ENCODE data around the gene KRTAP4-8.
"Not testable (repeated sequence)": the region's sequence is repeated elsewhere in the genome, so short reads cannot be mapped to it uniquely, and the experiment has no call there.

The KRTAP4-8 gene

DNA sequence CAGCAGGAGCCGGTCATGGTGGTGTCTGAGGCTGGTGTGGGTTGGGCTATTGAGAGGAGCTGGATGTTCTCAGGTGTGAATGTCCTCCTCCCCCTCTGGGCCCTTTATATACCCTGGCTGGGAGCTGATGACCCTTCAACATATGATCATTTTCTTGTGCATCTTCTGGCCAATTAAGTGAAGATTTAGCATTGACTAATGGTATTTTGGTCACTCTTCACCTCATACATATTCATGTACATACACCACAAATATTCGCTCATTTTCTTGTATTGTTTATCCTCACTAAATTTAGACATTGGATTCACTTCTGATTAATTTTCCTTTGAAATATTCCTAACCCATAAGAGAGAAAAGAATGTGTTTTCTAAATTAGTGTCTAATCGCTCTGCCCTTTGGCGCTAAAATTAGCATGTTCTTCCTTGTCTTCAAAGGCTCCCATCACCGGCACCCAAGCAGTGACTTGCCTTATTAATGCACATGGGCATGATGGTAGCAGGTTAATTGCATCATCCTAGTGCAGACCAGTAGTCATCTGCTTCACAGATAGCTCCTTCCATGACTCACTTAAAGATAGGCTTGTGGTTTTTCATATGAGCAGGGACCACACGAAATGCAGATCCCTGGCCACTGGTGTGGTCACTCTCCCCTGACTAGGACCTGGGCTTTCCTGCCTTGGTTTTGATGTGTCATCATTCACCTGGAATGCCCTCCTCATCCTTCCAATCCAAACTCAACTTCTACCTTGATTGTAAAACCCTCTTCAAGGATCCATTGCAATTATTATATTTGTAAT lies 31.9 kb downstream of the KRTAP4-8 start, which contains the start of gene KRTAP2-4:
KRTAP2-4 (minus strand) TSS at position 51 of the 796 bp plus-strand sequence; CDS start at position 17, 34 bp downstream.
- Histone ChIP-seq H3K36me3 (ENCODE audit: insufficient read depth, low read length) (no peaks in the 10 kb centered on the region), H3K27me3 (ENCODE audit: insufficient read depth, low read length, poor library complexity, severe bottlenecking) (no peaks in the 10 kb centered on the region)

DNA sequence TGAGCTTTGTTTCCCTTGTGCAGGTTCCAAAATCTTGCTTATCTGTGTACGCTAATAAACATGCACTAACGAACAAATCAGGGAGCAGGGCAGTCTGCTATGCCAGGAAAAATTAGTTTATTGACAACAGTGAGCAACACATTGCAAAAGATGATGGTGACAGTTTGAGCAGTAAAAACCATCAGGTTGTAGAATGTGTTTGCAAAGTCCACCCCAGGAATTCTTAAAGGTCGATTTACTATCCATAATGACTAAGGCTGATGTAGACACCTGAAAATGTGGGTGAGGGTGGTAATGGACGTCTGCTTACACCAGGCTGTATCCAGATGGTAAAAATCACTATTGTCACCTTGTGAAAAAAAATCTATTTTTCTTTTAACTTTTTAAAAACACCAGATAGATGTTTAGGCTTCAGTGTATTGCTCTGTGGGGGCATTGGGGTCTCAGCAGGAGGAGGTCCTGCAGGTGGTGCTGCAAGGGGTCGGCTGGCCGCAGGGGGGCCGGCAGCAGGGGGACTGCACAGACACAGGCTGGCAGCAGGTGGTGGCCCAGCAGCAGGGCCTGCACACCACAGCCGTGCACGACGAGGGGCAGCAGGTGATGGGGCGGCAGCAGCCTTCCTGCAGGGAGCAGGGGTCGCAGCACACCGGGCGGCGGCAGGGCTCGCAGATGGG lies 32.8 kb downstream of the KRTAP4-8 start:
- not testable (repeated sequence) for H3K36me3 ChIP-seq (ENCODE audit: insufficient read depth, low read length); H3F3A ChIP-seq (ENCODE audit: low read depth); H3K4me2 ChIP-seq (ENCODE audit: low read depth, low read length, poor library complexity, severe bottlenecking); H3K9me3 ChIP-seq (ENCODE audit: insufficient read depth, low read depth, low read length); H3K9ac ChIP-seq (ENCODE audit: low read depth, low read length, poor library complexity, severe bottlenecking); H4K20me1 ChIP-seq (ENCODE audit: insufficient read depth, low read length, poor library complexity, severe bottlenecking); H3K79me2 ChIP-seq (ENCODE audit: insufficient read depth, low read length); H2AFZ ChIP-seq (ENCODE audit: low read length); H3K4me3 ChIP-seq (ENCODE audit: low read length, poor library complexity, severe bottlenecking); H3K27me3 ChIP-seq (ENCODE audit: insufficient read depth, low read length, poor library complexity, severe bottlenecking); H3K4me1 ChIP-seq (ENCODE audit: insufficient read depth, low read length, poor library complexity, severe bottlenecking); H3K9me2 ChIP-seq (replicated peaks; ENCODE audit: low read depth, low read length)

More for the DNA sequence above, 31.9 kb downstream of the KRTAP4-8 start, which contains the start of gene KRTAP2-4:
- Histone ChIP-seq H4K20me1 (ENCODE audit: insufficient read depth, low read length, poor library complexity, severe bottlenecking) (no peaks in the 10 kb centered on the region), H3K4me2 (ENCODE audit: low read depth, low read length, poor library complexity, severe bottlenecking) (no peak within 1 kb of the TSS), H3K79me2 (ENCODE audit: insufficient read depth, low read length) (no peaks in the 10 kb centered on the region), H2AFZ (ENCODE audit: low read length) (no peak within 1 kb of the TSS), H3F3A (ENCODE audit: low read depth) (no peaks in the 10 kb centered on the region), H3K9me2 (replicated peaks; ENCODE audit: low read depth, low read length) (no peaks in the 10 kb centered on the region), H3K9me3 (ENCODE audit: insufficient read depth, low read depth, low read length) (no peaks in the 10 kb centered on the region), H3K4me3 (ENCODE audit: low read length, poor library complexity, severe bottlenecking) (no peak within 1 kb of the TSS), H3K4me1 (ENCODE audit: insufficient read depth, low read length, poor library complexity, severe bottlenecking) (peaks cover 8% of the 10 kb centered on the region), H3K9ac (ENCODE audit: low read depth, low read length, poor library complexity, severe bottlenecking) (no peak within 1 kb of the TSS)
- TF ChIP-seq, protein P1, sequence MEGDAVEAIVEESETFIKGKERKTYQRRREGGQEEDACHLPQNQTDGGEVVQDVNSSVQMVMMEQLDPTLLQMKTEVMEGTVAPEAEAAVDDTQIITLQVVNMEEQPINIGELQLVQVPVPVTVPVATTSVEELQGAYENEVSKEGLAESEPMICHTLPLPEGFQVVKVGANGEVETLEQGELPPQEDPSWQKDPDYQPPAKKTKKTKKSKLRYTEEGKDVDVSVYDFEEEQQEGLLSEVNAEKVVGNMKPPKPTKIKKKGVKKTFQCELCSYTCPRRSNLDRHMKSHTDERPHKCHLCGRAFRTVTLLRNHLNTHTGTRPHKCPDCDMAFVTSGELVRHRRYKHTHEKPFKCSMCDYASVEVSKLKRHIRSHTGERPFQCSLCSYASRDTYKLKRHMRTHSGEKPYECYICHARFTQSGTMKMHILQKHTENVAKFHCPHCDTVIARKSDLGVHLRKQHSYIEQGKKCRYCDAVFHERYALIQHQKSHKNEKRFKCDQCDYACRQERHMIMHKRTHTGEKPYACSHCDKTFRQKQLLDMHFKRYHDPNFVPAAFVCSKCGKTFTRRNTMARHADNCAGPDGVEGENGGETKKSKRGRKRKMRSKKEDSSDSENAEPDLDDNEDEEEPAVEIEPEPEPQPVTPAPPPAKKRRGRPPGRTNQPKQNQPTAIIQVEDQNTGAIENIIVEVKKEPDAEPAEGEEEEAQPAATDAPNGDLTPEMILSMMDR (conservative IDR thresholded peaks at IDR 0.05; ENCODE audit: low read length): no peak
- TF ChIP-seq EZH2phosphoT487 (IDR thresholded peaks at IDR 0.05; ENCODE audit: borderline replicate concordance): no peak

DNA sequence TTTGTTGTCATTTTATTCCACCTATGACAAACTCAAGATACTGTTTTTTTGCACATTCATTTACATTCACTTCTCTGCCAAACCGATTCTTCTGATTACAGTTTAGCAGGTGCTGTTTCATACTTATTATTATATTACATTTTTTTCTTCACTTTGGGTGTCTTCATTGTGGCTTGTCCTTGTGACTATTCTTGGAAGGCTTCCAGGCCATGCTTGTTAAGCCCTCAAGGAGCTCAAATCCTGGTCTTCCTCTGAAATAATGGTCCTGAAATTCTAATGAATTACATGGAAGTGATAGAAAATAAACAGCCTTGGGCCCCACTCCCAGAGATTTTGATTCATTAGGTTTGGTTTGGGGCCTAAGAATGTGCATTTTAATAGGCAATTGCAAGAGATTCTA lies 33.6 kb downstream of the KRTAP4-8 start:
- Histone ChIP-seq H3F3A (ENCODE audit: low read depth) (no peaks in the 10 kb centered on the region), H3K36me3 (ENCODE audit: insufficient read depth, low read length) (no peaks in the 10 kb centered on the region), H3K4me3 (ENCODE audit: low read length, poor library complexity, severe bottlenecking) (no peak overlapping the region), H4K20me1 (ENCODE audit: insufficient read depth, low read length, poor library complexity, severe bottlenecking) (no peaks in the 10 kb centered on the region), H3K27me3 (ENCODE audit: insufficient read depth, low read length, poor library complexity, severe bottlenecking) (no peaks in the 10 kb centered on the region), H3K9me3 (ENCODE audit: insufficient read depth, low read depth, low read length) (no peaks in the 10 kb centered on the region), H3K4me1 (ENCODE audit: insufficient read depth, low read length, poor library complexity, severe bottlenecking) (peaks cover 4% of the 10 kb centered on the region), H3K9me2 (replicated peaks; ENCODE audit: low read depth, low read length) (no peaks in the 10 kb centered on the region), H3K79me2 (ENCODE audit: insufficient read depth, low read length) (no peaks in the 10 kb centered on the region), H3K4me2 (ENCODE audit: low read depth, low read length, poor library complexity, severe bottlenecking) (no peak overlapping the region), H2AFZ (ENCODE audit: low read length) (no peak overlapping the region), H3K9ac (ENCODE audit: low read depth, low read length, poor library complexity, severe bottlenecking) (no peak overlapping the region)
- TF ChIP-seq, protein P1 (conservative IDR thresholded peaks at IDR 0.05; ENCODE audit: low read length): no peak
- TF ChIP-seq EZH2phosphoT487 (IDR thresholded peaks at IDR 0.05; ENCODE audit: borderline replicate concordance): no peak
